A549 (cell line): ENCODE measurements around the gene CATSPERB. TPM values are rescaled to one million over a fixed set of nuclear protein-coding genes. Genes with fewer than 3 reads are reported as not detected.

ENCODE experiments used
- ATAC-seq, 2 experiments: fragments of 200-7000 bp in 1 of 2; fragments of >200 bp in 1 of 2; cut with Nextera tagmentation in 1 of 2; cut with Tn5 transposase in 1 of 2; 3 replicates each; pipeline versions ENCODE4 v1.8.0 to v1.9.1; 2018 to 2020; ENCODE audit warnings: mild to moderate bottlenecking in 1 of 2, moderate library complexity in 1 of 2
- CTCF ChIA-PET: fragments of 300-600 bp; sonication (Branson Sonifier 250); formaldehyde crosslinking; extraction: SDS; loops from one replicate; lab custom pipeline; 2021; ENCODE audit warnings: antibody characterized with exemption, inconsistent platforms; lab: Yijun Ruan, JAX
- POLR2A ChIA-PET: fragments of 350-600 bp; formaldehyde crosslinking; extraction: SDS; loops from one replicate; lab custom pipeline; 2021; ENCODE audit warnings: antibody characterized with exemption, inconsistent platforms; lab: Yijun Ruan, JAX
- DNase-seq, 2 experiments: peaks; one replicate each; pipeline versions ENCODE4 v3.0.0 to v3.0.0-alpha.2; 2011 to 2016; ENCODE audit warnings: low read depth in 1 of 2, low spot score in 1 of 2
- FAIRE-seq: peaks from 2 replicates; lab custom pipeline; 2011; peaks lifted over from hg19 to GRCh38; lab: Jason Lieb, UNC
- H3K27ac ChIP-seq, 2 experiments: fragments of >200 bp; sonication (Bioruptor Twin); formaldehyde crosslinking; 3 replicates each; pipeline ENCODE4 v1.5.1; 2016 to 2017
- H3K4me1 ChIP-seq: fragments of >200 bp; sonication (Bioruptor Twin); formaldehyde crosslinking; 3 replicates; pipeline ENCODE4 v1.6.1; 2016
- H3K4me2 ChIP-seq: fragments of >200 bp; sonication (Bioruptor Twin); formaldehyde crosslinking; 3 replicates; pipeline ENCODE4 v1.6.1; 2016
- H3K4me3 ChIP-seq: fragments of >200 bp; sonication (Bioruptor Twin); formaldehyde crosslinking; 3 replicates; pipeline ENCODE4 v1.5.1; 2016
- H3K9me3 ChIP-seq: fragments of >200 bp; sonication (Bioruptor Twin); formaldehyde crosslinking; 3 replicates; pipeline ENCODE4 v1.6.1; 2016
- CHD4 ChIP-seq: fragments of 200-600 bp; sonication (generic); IDR thresholded peaks from 2 replicates; pipeline ENCODE4 v1.6.1; 2016; ENCODE audit warnings: antibody characterized with exemption, mild to moderate bottlenecking, borderline replicate concordance
- E2F6 ChIP-seq: IDR thresholded peaks from 2 replicates; pipeline ENCODE4 v1.6.1; 2012; ENCODE audit warnings: low read depth, borderline replicate concordance
- EHF ChIP-seq: fragments of 250-450 bp; sonication (Bioruptor Pico); IDR thresholded peaks from 2 replicates; pipeline ENCODE4 v1.5.0; 2020; ENCODE audit warnings: mild to moderate bottlenecking
- EHMT2 ChIP-seq: fragments of 200-600 bp; sonication (generic); IDR thresholded peaks from 2 replicates; pipeline ENCODE4 v1.6.1; 2016; ENCODE audit warnings: antibody characterized with exemption, low read depth, mild to moderate bottlenecking, moderate library complexity
- EP300 ChIP-seq, 2 experiments: fragments of >200 bp; sonication (Bioruptor Twin); formaldehyde crosslinking; IDR thresholded peaks; 2 replicates in 1 of 2; 3 replicates in 1 of 2; pipeline ENCODE4 v1.6.1; 2016 to 2017
- FOSL2 ChIP-seq, 2 experiments: fragments of 450-650 bp in 1 of 2; fragments of >200 bp in 1 of 2; sonication (Bioruptor Twin) in 1 of 2; formaldehyde crosslinking; IDR thresholded peaks; 2 replicates each; pipeline versions ENCODE4 v1.5.0 to v1.6.1; 2016 to 2020; ENCODE audit warnings: mild to moderate bottlenecking in 1 of 2, moderate library complexity in 1 of 2
- FOXS1 ChIP-seq: fragments of 250-450 bp; sonication (Bioruptor Pico); IDR thresholded peaks from 2 replicates; pipeline ENCODE4 v1.5.0; 2020; ENCODE audit warnings: mild to moderate bottlenecking, moderate library complexity
- GATA3 ChIP-seq: IDR thresholded peaks from 2 replicates; pipeline ENCODE4 v1.6.1; 2012; ENCODE audit warnings: borderline replicate concordance
- HOXA7 ChIP-seq: fragments of 250-450 bp; sonication (Bioruptor Pico); IDR thresholded peaks from 2 replicates; pipeline ENCODE4 v1.5.0; 2020; ENCODE audit warnings: mild to moderate bottlenecking, moderate library complexity
- HOXB13 ChIP-seq: fragments of 250-450 bp; sonication (Bioruptor Pico); IDR thresholded peaks from 2 replicates; pipeline ENCODE4 v1.5.0; 2020; ENCODE audit warnings: low read depth, mild to moderate bottlenecking, moderate library complexity
- JUNB ChIP-seq: fragments of >200 bp; sonication (Bioruptor Twin); formaldehyde crosslinking; IDR thresholded peaks from 2 replicates; pipeline ENCODE4 v1.6.1; 2016
- KDM1A ChIP-seq: fragments of 200-600 bp; sonication (generic); IDR thresholded peaks from 2 replicates; pipeline ENCODE4 v1.6.1; 2016; ENCODE audit warnings: low read depth, mild to moderate bottlenecking
- KDM5A ChIP-seq: fragments of 200-600 bp; sonication (generic); IDR thresholded peaks from 2 replicates; pipeline ENCODE4 v1.6.1; 2016; ENCODE audit warnings: antibody characterized with exemption, mild to moderate bottlenecking
- NPAS2 ChIP-seq: fragments of 250-450 bp; sonication (Bioruptor Pico); IDR thresholded peaks from 2 replicates; pipeline ENCODE4 v1.8.0; 2022; ENCODE audit warnings: mild to moderate bottlenecking, moderate library complexity, borderline replicate concordance
- PHF8 ChIP-seq: fragments of 200-600 bp; sonication (generic); IDR thresholded peaks from 2 replicates; pipeline ENCODE4 v1.6.1; 2016; ENCODE audit warnings: low read depth, mild to moderate bottlenecking, antibody characterized with exemption, moderate library complexity, borderline replicate concordance
- POLR2AphosphoS2 ChIP-seq: conservative IDR thresholded peaks from 2 replicates; pipeline ENCODE4 v1.6.1; 2012; ENCODE audit warnings: low read length, improper control_type of control experiment, inconsistent platforms
- RAD21 ChIP-seq, 2 experiments: fragments of >200 bp in 1 of 2; sonication (Bioruptor Twin) in 1 of 2; formaldehyde crosslinking in 1 of 2; IDR thresholded peaks in 1 of 2; conservative IDR thresholded peaks in 1 of 2; 2 replicates in 1 of 2; 3 replicates in 1 of 2; pipeline ENCODE4 v1.6.1; 2012 to 2018; ENCODE audit warnings: inconsistent platforms in 1 of 2
- RARB ChIP-seq: fragments of 250-450 bp; sonication (Bioruptor Pico); IDR thresholded peaks from 2 replicates; pipeline ENCODE4 v1.8.0; 2021; ENCODE audit warnings: mild to moderate bottlenecking, moderate library complexity
- RNF2 ChIP-seq: fragments of 200-600 bp; sonication (generic); IDR thresholded peaks from 2 replicates; pipeline ENCODE4 v1.6.1; 2016; ENCODE audit warnings: low read depth, mild to moderate bottlenecking, antibody characterized with exemption, moderate library complexity, borderline replicate concordance
- TP53 ChIP-seq: fragments of 250-450 bp; sonication (Bioruptor Pico); IDR thresholded peaks from 2 replicates; pipeline ENCODE4 v1.5.0; 2021; ENCODE audit warnings: mild to moderate bottlenecking, moderate library complexity
- USF2 ChIP-seq: fragments of 450-650 bp; IDR thresholded peaks from 2 replicates; pipeline ENCODE4 v1.6.1; 2014; ENCODE audit warnings: antibody characterized with exemption
- ZFP36 ChIP-seq: fragments of 450-650 bp; IDR thresholded peaks from 2 replicates; pipeline ENCODE4 v1.6.1; 2014; ENCODE audit warnings: borderline replicate concordance; ENCODE audit not compliant: partially characterized antibody
- WGBS: methylation state at CpG from one replicate; pipeline ENCODE4 v1.1.6; 2017; ENCODE audit errors: missing lambda C conversion rate; 5-methylcytosine and 5-hydroxymethylcytosine counted together
- polyA plus RNA-seq, 4 experiments: library from polyadenylated mRNA; depleted of rRNA in 3 of 4; stranded (reverse); fragments of >200 nt; fragmentation: RNase III in 1 of 4; extraction: RNeasy Plus Mini Kit Qiagen cat#74134 plus additional on column Dnase treatment in 1 of 4; gene quantifications; 2 replicates in 3 of 4; 3 replicates in 1 of 4; pipeline ENCODE4 v1.2.3, GENCODE V29; 2011 to 2017
- TF ChIP-seq, protein P1 (sequence below): fragments of >200 bp; sonication (Bioruptor Twin); formaldehyde crosslinking; IDR thresholded peaks from 2 replicates; pipeline ENCODE4 v1.6.1; 2016
- TF ChIP-seq, protein P2 (sequence below): fragments of 250-450 bp; sonication (Bioruptor Pico); IDR thresholded peaks from 2 replicates; pipeline ENCODE4 v1.5.0; 2021; ENCODE audit warnings: mild to moderate bottlenecking, moderate library complexity, borderline replicate concordance
- TF ChIP-seq, protein P3 (sequence below): fragments of >200 bp; sonication (Bioruptor Twin); formaldehyde crosslinking; IDR thresholded peaks from 3 replicates; pipeline ENCODE4 v1.5.1; 2016
- TF ChIP-seq, protein P4 (sequence below): fragments of 250-450 bp; sonication (Bioruptor Pico); IDR thresholded peaks from 2 replicates; pipeline ENCODE4 v1.5.0; 2020; ENCODE audit warnings: low read depth, mild to moderate bottlenecking, moderate library complexity

Gene CATSPERB
- polyA plus RNA-seq, 2 of the 4 experiments (the other 2 are of a cell fraction): 0.05 TPM; not detected in 1

DNA sequence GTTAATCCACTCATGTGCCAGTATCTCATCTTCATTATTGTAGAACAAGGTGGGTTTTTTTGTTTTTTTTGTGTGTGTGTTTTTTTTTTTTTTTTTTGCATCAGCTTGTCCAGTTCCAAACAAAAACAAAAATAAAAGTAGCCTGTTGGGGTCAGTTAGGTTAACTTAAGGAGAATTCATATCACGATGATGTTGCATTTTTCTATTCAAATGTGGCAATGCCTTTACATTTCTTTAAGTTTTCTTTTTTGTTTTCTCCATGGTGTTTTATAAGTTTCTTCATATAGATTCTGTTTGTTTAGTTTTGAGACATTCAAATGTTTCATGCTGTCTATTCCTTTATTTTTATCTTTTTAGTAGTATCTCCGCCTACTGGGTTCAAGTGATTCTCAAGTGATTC, 16.2 kb upstream of the CATSPERB start:
- ATAC-seq: no peak
- peaks cover 10% of the 10 kb centered on the region; the same call in 2 of the 3 replicates for H3K4me1 ChIP-seq
- TF ChIP-seq HOXA7 (CRISPR knock-in tag): no peak
- no peak for TF ChIP-seq PHF8
- no peak for TF ChIP-seq KDM5A
- no peak for TF ChIP-seq HOXB13 (CRISPR knock-in tag)
- no peak for TF ChIP-seq EHMT2
- no peak for TF ChIP-seq RAD21 (conservative IDR thresholded peaks at IDR 0.05 in 1 of 2, IDR thresholded peaks at IDR 0.05 in 1 of 2)
- TF ChIP-seq, protein P1, sequence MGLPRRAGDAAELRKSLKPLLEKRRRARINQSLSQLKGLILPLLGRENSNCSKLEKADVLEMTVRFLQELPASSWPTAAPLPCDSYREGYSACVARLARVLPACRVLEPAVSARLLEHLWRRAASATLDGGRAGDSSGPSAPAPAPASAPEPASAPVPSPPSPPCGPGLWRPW: no peak
- no peak for TF ChIP-seq FOXS1 (CRISPR knock-in tag)
- TF ChIP-seq ZFP36: no peak
- TF ChIP-seq, protein P2, sequence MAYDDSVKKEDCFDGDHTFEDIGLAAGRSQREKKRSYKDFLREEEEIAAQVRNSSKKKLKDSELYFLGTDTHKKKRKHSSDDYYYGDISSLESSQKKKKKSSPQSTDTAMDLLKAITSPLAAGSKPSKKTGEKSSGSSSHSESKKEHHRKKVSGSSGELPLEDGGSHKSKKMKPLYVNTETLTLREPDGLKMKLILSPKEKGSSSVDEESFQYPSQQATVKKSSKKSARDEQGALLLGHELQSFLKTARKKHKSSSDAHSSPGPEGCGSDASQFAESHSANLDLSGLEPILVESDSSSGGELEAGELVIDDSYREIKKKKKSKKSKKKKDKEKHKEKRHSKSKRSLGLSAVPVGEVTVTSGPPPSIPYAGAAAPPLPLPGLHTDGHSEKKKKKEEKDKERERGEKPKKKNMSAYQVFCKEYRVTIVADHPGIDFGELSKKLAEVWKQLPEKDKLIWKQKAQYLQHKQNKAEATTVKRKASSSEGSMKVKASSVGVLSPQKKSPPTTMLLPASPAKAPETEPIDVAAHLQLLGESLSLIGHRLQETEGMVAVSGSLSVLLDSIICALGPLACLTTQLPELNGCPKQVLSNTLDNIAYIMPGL (CRISPR knock-in tag): no peak
- TF ChIP-seq CHD4: no peak
- TF ChIP-seq GATA3: no peak
- TF ChIP-seq, protein P3, sequence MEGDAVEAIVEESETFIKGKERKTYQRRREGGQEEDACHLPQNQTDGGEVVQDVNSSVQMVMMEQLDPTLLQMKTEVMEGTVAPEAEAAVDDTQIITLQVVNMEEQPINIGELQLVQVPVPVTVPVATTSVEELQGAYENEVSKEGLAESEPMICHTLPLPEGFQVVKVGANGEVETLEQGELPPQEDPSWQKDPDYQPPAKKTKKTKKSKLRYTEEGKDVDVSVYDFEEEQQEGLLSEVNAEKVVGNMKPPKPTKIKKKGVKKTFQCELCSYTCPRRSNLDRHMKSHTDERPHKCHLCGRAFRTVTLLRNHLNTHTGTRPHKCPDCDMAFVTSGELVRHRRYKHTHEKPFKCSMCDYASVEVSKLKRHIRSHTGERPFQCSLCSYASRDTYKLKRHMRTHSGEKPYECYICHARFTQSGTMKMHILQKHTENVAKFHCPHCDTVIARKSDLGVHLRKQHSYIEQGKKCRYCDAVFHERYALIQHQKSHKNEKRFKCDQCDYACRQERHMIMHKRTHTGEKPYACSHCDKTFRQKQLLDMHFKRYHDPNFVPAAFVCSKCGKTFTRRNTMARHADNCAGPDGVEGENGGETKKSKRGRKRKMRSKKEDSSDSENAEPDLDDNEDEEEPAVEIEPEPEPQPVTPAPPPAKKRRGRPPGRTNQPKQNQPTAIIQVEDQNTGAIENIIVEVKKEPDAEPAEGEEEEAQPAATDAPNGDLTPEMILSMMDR: no peak
- TF ChIP-seq, all 56 proteins: peak for 0
- POLR2A ChIA-PET: no interaction called here
- DNase-seq: no peak
- no peak for FAIRE-seq
- Histone ChIP-seq H3K4me3 (no peak overlapping the region), H3K4me2 (no peak overlapping the region), H3K9me3 (no peaks in the 10 kb centered on the region), H3K27ac (no peak overlapping the region)
- CTCF ChIA-PET: no interaction called here
- WGBS: 94% methylated on average over 2 of the region's 2 CpGs

- FAIRE-seq (no peak), DNase-seq (no peak), ATAC-seq (no peak)
- Histone ChIP-seq H3K27ac (no peak overlapping the region), H3K4me2 (no peak overlapping the region), H3K4me3 (no peak overlapping the region), H3K4me1 (peaks cover 10% of the 10 kb centered on the region; the same call in 2 of the 3 replicates), H3K9me3 (no peaks in the 10 kb centered on the region)
- POLR2A ChIA-PET: no interaction called here
- TF ChIP-seq FOSL2 (IDR thresholded peaks at IDR 0.05): no peak
- TF ChIP-seq FOSL2 (CRISPR knock-in tag; IDR thresholded peaks at IDR 0.05): no peak
- TF ChIP-seq RARB (CRISPR knock-in tag): no peak
- no peak for TF ChIP-seq JUNB
- no peak for TF ChIP-seq NPAS2
- 83% methylated on average over 1 of the region's 1 CpG for WGBS
- CTCF ChIA-PET: no interaction called here
Observed at GRCh38 chr14:91745344-91745743, 13.5 kb upstream of the CATSPERB start.

- peak in 1 of 2 experiments; percentile 79 for DNase-seq
- ATAC-seq: peak; percentile 78 to 87
- H3K4me2 ChIP-seq: peak overlapping the region; percentile 12; the same call in 1 of the 3 replicates
- TF ChIP-seq EHF: no peak
- no peak for TF ChIP-seq KDM1A
- TF ChIP-seq POLR2AphosphoS2: no peak
- TF ChIP-seq E2F6: no peak
- TF ChIP-seq USF2: 0 out of 2 replicates have a peak, but pooled peaks have one; percentile 6
- TF ChIP-seq EP300 (IDR thresholded peaks at IDR 0.05): peak in 1 of 2 experiments; percentile 25; a peak in 1 of 5 replicates
- no peak for TF ChIP-seq FOSL2 (IDR thresholded peaks at IDR 0.05)
- peak; percentile 60 for TF ChIP-seq FOSL2 (CRISPR knock-in tag; IDR thresholded peaks at IDR 0.05)
- TF ChIP-seq RNF2: no peak
- TF ChIP-seq RAD21 (conservative IDR thresholded peaks at IDR 0.05 in 1 of 2, IDR thresholded peaks at IDR 0.05 in 1 of 2): no peak
- TF ChIP-seq TP53 (CRISPR knock-in tag): no peak
- TF ChIP-seq, protein P4, sequence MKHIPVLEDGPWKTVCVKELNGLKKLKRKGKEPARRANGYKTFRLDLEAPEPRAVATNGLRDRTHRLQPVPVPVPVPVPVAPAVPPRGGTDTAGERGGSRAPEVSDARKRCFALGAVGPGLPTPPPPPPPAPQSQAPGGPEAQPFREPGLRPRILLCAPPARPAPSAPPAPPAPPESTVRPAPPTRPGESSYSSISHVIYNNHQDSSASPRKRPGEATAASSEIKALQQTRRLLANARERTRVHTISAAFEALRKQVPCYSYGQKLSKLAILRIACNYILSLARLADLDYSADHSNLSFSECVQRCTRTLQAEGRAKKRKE (CRISPR knock-in tag): no peak
- TF ChIP-seq ZFP36: no peak
- no peak for FAIRE-seq
- peak overlapping the region; percentile 9 to 49; a peak in 2 of 6 replicates for H3K27ac ChIP-seq
- H3K4me3 ChIP-seq: no peak overlapping the region
- WGBS: 26% methylated on average over 2 of the region's 2 CpGs
- H3K9me3 ChIP-seq: no peaks in the 10 kb centered on the region
- ChIA-PET POLR2A (no interaction called here), CTCF (no interaction called here)
- H3K4me1 ChIP-seq: peaks cover 10% of the 10 kb centered on the region; the same call in 2 of the 3 replicates
Observed at GRCh38 chr14:91744068-91744480, 12.2 kb upstream of the CATSPERB start.
